NK-92 (cell line): ENCODE measurements around the gene ZAR1L.

Source experiments
- DNase-seq: peaks from one replicate; lab custom pipeline; 2025; ENCODE audit not compliant: unreplicated experiment; lab: John Stamatoyannopoulos, UW

The ZAR1L gene

GRCh38 chr13:32256243-32256642 lies 58.9 kb downstream of the ZAR1L start:
- no peak for DNase-seq

- DNase-seq = no peak
Observed at GRCh38 chr13:32255724-32256109, 59.4 kb downstream of the ZAR1L start.

- no peak for DNase-seq
Observed at GRCh38 chr13:32254916-32255723, 60.0 kb downstream of the ZAR1L start.

GRCh38 chr13:32254416-32254815 lies 60.7 kb downstream of the ZAR1L start:
- no peak for DNase-seq

GRCh38 chr13:32253911-32254399 lies 61.2 kb downstream of the ZAR1L start:
- DNase-seq = no peak
